Measurements from ENCODE around the gene MUC3A.
"Not testable (repeated sequence)": the region's sequence is repeated elsewhere in the genome, so short reads cannot be mapped to it uniquely, and the experiment has no call there.

Gene MUC3A

DNA sequence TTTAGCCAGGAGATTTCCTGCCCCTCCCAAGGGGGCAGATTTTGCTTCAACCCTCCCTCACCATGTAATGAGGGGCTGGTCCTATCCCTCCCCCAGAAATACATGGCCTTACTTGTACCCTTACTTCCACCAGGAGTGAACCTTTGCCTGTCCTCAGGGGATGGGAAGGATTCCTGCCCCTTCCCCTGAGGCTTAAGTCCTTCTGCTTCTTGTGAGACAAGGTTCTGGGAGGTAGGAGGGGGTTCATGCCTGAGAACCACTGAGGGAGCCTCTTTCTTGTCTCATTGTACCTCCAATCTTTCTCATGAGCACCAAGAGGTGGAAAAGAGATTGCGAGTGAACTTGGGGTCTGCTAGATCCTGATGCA is 19.5 kb upstream of the MUC3A start:
- no peak overlapping the region for H3K4me3 ChIP-seq (ENCODE audit: low read depth, low read length)
- TF ChIP-seq, protein P1, sequence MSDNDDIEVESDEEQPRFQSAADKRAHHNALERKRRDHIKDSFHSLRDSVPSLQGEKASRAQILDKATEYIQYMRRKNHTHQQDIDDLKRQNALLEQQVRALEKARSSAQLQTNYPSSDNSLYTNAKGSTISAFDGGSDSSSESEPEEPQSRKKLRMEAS (IDR thresholded peaks at IDR 0.05; ENCODE audit: low read depth, low read length), result no peak
- TF ChIP-seq MYC (IDR thresholded peaks at IDR 0.05; ENCODE audit: low read depth, low read length) (no peak), POLR2A (IDR thresholded peaks at IDR 0.05; ENCODE audit: extremely low read depth, insufficient read length) (no peak)
- TF ChIP-seq, protein P2, sequence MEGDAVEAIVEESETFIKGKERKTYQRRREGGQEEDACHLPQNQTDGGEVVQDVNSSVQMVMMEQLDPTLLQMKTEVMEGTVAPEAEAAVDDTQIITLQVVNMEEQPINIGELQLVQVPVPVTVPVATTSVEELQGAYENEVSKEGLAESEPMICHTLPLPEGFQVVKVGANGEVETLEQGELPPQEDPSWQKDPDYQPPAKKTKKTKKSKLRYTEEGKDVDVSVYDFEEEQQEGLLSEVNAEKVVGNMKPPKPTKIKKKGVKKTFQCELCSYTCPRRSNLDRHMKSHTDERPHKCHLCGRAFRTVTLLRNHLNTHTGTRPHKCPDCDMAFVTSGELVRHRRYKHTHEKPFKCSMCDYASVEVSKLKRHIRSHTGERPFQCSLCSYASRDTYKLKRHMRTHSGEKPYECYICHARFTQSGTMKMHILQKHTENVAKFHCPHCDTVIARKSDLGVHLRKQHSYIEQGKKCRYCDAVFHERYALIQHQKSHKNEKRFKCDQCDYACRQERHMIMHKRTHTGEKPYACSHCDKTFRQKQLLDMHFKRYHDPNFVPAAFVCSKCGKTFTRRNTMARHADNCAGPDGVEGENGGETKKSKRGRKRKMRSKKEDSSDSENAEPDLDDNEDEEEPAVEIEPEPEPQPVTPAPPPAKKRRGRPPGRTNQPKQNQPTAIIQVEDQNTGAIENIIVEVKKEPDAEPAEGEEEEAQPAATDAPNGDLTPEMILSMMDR (IDR thresholded peaks at IDR 0.05; ENCODE audit: low read depth, low read length), result no peak
- DNase-seq (ENCODE audit: low read depth), result no peak

GRCh38 chr7:100933734-100934133 is 15.6 kb upstream of the MUC3A start:
- DNase-seq (ENCODE audit: low read depth), result no peak
- no peak overlapping the region for H3K4me3 ChIP-seq (ENCODE audit: low read depth, low read length)
- no peak for TF ChIP-seq MYC (IDR thresholded peaks at IDR 0.05; ENCODE audit: low read depth, low read length)
- TF ChIP-seq, protein P1 (IDR thresholded peaks at IDR 0.05; ENCODE audit: low read depth, low read length), result no peak
- no peak for TF ChIP-seq POLR2A (IDR thresholded peaks at IDR 0.05; ENCODE audit: extremely low read depth, insufficient read length)
- TF ChIP-seq, protein P2 (IDR thresholded peaks at IDR 0.05; ENCODE audit: low read depth, low read length), result no peak

- not testable (repeated sequence) for H3K4me3 ChIP-seq (ENCODE audit: low read depth, low read length); DNase-seq (ENCODE audit: low read depth)
Observed at GRCh38 chr7:100935381-100935780, 14.0 kb upstream of the MUC3A start.

GRCh38 chr7:100936167-100936566 is 13.2 kb upstream of the MUC3A start:
- not testable (repeated sequence) for DNase-seq (ENCODE audit: low read depth)

GRCh38 chr7:100942045-100942774 is 7.1 kb upstream of the MUC3A start:
- H3K4me3 ChIP-seq (ENCODE audit: low read depth, low read length), result no peak overlapping the region
- DNase-seq (ENCODE audit: low read depth), result no peak
- TF ChIP-seq, protein P1 (IDR thresholded peaks at IDR 0.05; ENCODE audit: low read depth, low read length), result no peak
- TF ChIP-seq, protein P2 (IDR thresholded peaks at IDR 0.05; ENCODE audit: low read depth, low read length), result no peak
- TF ChIP-seq MYC (IDR thresholded peaks at IDR 0.05; ENCODE audit: low read depth, low read length), result no peak
- TF ChIP-seq POLR2A (IDR thresholded peaks at IDR 0.05; ENCODE audit: extremely low read depth, insufficient read length), result no peak

More at GRCh38 chr7:100936167-100936566, 13.2 kb upstream of the MUC3A start:
- H3K4me3 ChIP-seq (ENCODE audit: low read depth, low read length), result not testable (repeated sequence)

DNA sequence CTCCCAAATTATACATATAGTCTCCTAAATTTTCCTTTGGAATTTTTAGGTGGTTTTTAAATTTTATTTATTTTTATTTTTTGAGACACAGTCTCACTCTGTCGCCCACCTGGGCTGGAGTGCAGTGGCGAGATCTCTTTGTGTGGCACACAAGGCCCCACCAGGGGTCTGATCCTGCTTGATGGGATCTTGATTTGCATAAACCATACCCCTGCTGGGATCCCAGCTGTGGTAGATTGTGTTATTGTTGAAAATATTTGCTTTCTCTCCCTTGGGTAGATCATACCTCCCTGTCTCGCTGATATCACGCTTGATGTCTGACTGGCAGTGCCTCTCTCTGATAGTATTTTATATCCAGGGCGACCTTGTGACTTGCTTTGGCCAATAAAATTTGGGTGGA is 5.6 kb upstream of the MUC3A start:
- TF ChIP-seq, protein P1 (IDR thresholded peaks at IDR 0.05; ENCODE audit: low read depth, low read length), result no peak
- TF ChIP-seq, protein P2 (IDR thresholded peaks at IDR 0.05; ENCODE audit: low read depth, low read length), result no peak
- TF ChIP-seq POLR2A (IDR thresholded peaks at IDR 0.05; ENCODE audit: extremely low read depth, insufficient read length) (no peak), MYC (IDR thresholded peaks at IDR 0.05; ENCODE audit: low read depth, low read length) (no peak)
- DNase-seq (ENCODE audit: low read depth), result no peak

DNA sequence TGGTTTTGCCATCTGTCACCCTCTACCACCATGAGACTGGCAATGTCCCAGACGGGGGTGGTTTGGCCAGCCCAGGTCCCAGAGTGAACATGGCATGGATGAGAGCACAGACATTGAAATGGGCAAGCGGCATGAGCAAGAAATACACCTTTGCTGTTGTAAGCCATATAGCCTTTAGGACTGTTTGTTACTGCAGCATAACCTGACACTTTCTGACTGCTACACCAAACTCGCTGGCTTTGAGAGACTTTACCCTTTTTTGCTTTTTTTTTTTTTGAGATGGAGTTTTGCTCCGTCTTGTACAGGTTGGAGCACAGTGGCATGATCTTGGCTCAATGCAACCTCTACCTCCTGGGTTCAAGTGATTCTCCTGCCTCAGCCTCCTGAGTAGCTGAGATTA is 5.2 kb upstream of the MUC3A start:
- TF ChIP-seq, protein P2 (IDR thresholded peaks at IDR 0.05; ENCODE audit: low read depth, low read length), result no peak
- TF ChIP-seq MYC (IDR thresholded peaks at IDR 0.05; ENCODE audit: low read depth, low read length) (no peak), POLR2A (IDR thresholded peaks at IDR 0.05; ENCODE audit: extremely low read depth, insufficient read length) (no peak)
- TF ChIP-seq, protein P1 (IDR thresholded peaks at IDR 0.05; ENCODE audit: low read depth, low read length), result no peak
- no peak for DNase-seq (ENCODE audit: low read depth)
- no peak overlapping the region for H3K4me3 ChIP-seq (ENCODE audit: low read depth, low read length)

More for the DNA sequence above, 5.6 kb upstream of the MUC3A start:
- H3K4me3 ChIP-seq (ENCODE audit: low read depth, low read length), result no peak overlapping the region

Data from NB4 (cell line).